Measurements from ENCODE around the gene STK40.

DNA sequence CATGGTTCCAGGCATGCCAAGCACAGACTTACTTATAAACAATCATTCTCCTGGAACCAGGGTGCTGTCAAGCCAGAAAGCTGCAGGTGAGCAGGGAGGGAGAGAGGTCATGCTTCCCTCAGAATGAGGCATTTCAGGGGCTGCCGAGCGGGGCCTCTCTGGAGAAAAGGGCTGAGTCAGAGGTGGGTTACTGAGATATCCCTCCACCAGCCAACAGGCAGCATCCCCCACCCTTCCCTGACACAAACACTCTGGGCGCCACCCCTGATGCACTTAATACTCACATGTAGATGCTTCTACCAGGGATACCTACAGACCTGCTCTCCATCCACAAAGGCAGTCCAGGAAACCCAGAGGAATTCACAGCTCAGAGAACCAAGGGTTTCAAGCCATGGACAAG lies 13.1 kb downstream of the STK40 start:
- TF ChIP-seq, protein P1, sequence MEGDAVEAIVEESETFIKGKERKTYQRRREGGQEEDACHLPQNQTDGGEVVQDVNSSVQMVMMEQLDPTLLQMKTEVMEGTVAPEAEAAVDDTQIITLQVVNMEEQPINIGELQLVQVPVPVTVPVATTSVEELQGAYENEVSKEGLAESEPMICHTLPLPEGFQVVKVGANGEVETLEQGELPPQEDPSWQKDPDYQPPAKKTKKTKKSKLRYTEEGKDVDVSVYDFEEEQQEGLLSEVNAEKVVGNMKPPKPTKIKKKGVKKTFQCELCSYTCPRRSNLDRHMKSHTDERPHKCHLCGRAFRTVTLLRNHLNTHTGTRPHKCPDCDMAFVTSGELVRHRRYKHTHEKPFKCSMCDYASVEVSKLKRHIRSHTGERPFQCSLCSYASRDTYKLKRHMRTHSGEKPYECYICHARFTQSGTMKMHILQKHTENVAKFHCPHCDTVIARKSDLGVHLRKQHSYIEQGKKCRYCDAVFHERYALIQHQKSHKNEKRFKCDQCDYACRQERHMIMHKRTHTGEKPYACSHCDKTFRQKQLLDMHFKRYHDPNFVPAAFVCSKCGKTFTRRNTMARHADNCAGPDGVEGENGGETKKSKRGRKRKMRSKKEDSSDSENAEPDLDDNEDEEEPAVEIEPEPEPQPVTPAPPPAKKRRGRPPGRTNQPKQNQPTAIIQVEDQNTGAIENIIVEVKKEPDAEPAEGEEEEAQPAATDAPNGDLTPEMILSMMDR (conservative IDR thresholded peaks at IDR 0.05; ENCODE audit: low read depth in 2 of 2): no peak
- TF ChIP-seq JUNB (IDR thresholded peaks at IDR 0.05; ENCODE audit: unreplicated experiment) (no peak), POLR2AphosphoS5 (IDR thresholded peaks at IDR 0.05; ENCODE audit: low read depth) (no peak), EZH2 (IDR thresholded peaks at IDR 0.05; ENCODE audit: low read depth, unreplicated experiment) (no peak), NANOG (IDR thresholded peaks at IDR 0.05; ENCODE audit: borderline replicate concordance) (no peak), EZH2phosphoT487 (IDR thresholded peaks at IDR 0.05; ENCODE audit: unreplicated experiment) (no peak), CREB1 (CRISPR knock-in tag; IDR thresholded peaks at IDR 0.05; ENCODE audit: low read depth) (no peak), STAT1 (IDR thresholded peaks at IDR 0.05; ENCODE audit: unreplicated experiment) (no peak), ZNF114 (CRISPR knock-in tag; IDR thresholded peaks at IDR 0.05) (no peak)
- TF ChIP-seq, protein P2, sequence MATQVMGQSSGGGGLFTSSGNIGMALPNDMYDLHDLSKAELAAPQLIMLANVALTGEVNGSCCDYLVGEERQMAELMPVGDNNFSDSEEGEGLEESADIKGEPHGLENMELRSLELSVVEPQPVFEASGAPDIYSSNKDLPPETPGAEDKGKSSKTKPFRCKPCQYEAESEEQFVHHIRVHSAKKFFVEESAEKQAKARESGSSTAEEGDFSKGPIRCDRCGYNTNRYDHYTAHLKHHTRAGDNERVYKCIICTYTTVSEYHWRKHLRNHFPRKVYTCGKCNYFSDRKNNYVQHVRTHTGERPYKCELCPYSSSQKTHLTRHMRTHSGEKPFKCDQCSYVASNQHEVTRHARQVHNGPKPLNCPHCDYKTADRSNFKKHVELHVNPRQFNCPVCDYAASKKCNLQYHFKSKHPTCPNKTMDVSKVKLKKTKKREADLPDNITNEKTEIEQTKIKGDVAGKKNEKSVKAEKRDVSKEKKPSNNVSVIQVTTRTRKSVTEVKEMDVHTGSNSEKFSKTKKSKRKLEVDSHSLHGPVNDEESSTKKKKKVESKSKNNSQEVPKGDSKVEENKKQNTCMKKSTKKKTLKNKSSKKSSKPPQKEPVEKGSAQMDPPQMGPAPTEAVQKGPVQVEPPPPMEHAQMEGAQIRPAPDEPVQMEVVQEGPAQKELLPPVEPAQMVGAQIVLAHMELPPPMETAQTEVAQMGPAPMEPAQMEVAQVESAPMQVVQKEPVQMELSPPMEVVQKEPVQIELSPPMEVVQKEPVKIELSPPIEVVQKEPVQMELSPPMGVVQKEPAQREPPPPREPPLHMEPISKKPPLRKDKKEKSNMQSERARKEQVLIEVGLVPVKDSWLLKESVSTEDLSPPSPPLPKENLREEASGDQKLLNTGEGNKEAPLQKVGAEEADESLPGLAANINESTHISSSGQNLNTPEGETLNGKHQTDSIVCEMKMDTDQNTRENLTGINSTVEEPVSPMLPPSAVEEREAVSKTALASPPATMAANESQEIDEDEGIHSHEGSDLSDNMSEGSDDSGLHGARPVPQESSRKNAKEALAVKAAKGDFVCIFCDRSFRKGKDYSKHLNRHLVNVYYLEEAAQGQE (IDR thresholded peaks at IDR 0.05; ENCODE audit: unreplicated experiment): no peak
- TF ChIP-seq, protein P3, sequence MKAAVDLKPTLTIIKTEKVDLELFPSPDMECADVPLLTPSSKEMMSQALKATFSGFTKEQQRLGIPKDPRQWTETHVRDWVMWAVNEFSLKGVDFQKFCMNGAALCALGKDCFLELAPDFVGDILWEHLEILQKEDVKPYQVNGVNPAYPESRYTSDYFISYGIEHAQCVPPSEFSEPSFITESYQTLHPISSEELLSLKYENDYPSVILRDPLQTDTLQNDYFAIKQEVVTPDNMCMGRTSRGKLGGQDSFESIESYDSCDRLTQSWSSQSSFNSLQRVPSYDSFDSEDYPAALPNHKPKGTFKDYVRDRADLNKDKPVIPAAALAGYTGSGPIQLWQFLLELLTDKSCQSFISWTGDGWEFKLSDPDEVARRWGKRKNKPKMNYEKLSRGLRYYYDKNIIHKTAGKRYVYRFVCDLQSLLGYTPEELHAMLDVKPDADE (IDR thresholded peaks at IDR 0.05): no peak
